TTC549 (cell line): Measurements from ENCODE around the gene POU6F2.

Experiments used
- FAIRE-seq: peaks from 2 replicates; lab custom pipeline; 2012; peaks lifted over from hg19 to GRCh38; lab: Jason Lieb, UNC

POU6F2 gene

GRCh38 chr7:39405581-39405980, 427.9 kb downstream of the POU6F2 start:
- FAIRE-seq = no peak

- no peak for FAIRE-seq
These were observed 428.8 kb downstream of the POU6F2 start for GRCh38 chr7:39406467-39406866.

- no peak for FAIRE-seq
These were observed 429.4 kb downstream of the POU6F2 start for GRCh38 chr7:39407137-39407536.

GRCh38 chr7:39407723-39408122, 430.0 kb downstream of the POU6F2 start:
- FAIRE-seq = no peak

- FAIRE-seq = no peak
These were observed 431.2 kb downstream of the POU6F2 start for GRCh38 chr7:39408906-39409305.

- FAIRE-seq = no peak
These were observed 432.9 kb downstream of the POU6F2 start for GRCh38 chr7:39410582-39410981.

- FAIRE-seq = no peak
These were observed 436.0 kb downstream of the POU6F2 start for GRCh38 chr7:39413636-39414223.

GRCh38 chr7:39414224-39415035, 436.7 kb downstream of the POU6F2 start:
- no peak for FAIRE-seq

GRCh38 chr7:39415091-39415787, 437.5 kb downstream of the POU6F2 start:
- FAIRE-seq = no peak

GRCh38 chr7:39416866-39417265, 439.2 kb downstream of the POU6F2 start:
- FAIRE-seq = no peak

- no peak for FAIRE-seq
These were observed 439.9 kb downstream of the POU6F2 start for GRCh38 chr7:39417642-39418041.

GRCh38 chr7:39421251-39421650, 443.5 kb downstream of the POU6F2 start:
- no peak for FAIRE-seq

- no peak for FAIRE-seq
These were observed 444.0 kb downstream of the POU6F2 start for GRCh38 chr7:39421661-39422060.

- no peak for FAIRE-seq
These were observed 450.5 kb downstream of the POU6F2 start for GRCh38 chr7:39428221-39428620.

- FAIRE-seq = no peak
These were observed 451.7 kb downstream of the POU6F2 start for GRCh38 chr7:39429421-39429820.

GRCh38 chr7:39430441-39430840, 452.7 kb downstream of the POU6F2 start:
- no peak for FAIRE-seq

- no peak for FAIRE-seq
These were observed 453.4 kb downstream of the POU6F2 start for GRCh38 chr7:39430909-39431641.

GRCh38 chr7:39432368-39432767, 454.7 kb downstream of the POU6F2 start:
- FAIRE-seq = no peak

- no peak for FAIRE-seq
These were observed 455.2 kb downstream of the POU6F2 start for GRCh38 chr7:39432807-39433416.

- FAIRE-seq = no peak
These were observed 455.8 kb downstream of the POU6F2 start for GRCh38 chr7:39433550-39433949.

- FAIRE-seq = no peak
These were observed 456.3 kb downstream of the POU6F2 start for GRCh38 chr7:39434012-39434411.

GRCh38 chr7:39446546-39446945, 468.8 kb downstream of the POU6F2 start:
- no peak for FAIRE-seq
